HG02798 (cell line): ENCODE data around the gene ERCC2.
A peak's percentile ranks its signal among the peaks of the same experiment; 100 is the strongest.
"Not testable (repeated sequence)": the region's sequence is repeated elsewhere in the genome, so short reads cannot be mapped to it uniquely, and the experiment has no call there.

ENCODE experiments used
- ATAC-seq: cut with Tn5 transposase; IDR thresholded peaks from one replicate; pipeline ENCODE4 v1.9.1; 2021; ENCODE audit warnings: mild to moderate bottlenecking; ENCODE audit not compliant: unreplicated experiment, poor library complexity

The ERCC2 gene

DNA sequence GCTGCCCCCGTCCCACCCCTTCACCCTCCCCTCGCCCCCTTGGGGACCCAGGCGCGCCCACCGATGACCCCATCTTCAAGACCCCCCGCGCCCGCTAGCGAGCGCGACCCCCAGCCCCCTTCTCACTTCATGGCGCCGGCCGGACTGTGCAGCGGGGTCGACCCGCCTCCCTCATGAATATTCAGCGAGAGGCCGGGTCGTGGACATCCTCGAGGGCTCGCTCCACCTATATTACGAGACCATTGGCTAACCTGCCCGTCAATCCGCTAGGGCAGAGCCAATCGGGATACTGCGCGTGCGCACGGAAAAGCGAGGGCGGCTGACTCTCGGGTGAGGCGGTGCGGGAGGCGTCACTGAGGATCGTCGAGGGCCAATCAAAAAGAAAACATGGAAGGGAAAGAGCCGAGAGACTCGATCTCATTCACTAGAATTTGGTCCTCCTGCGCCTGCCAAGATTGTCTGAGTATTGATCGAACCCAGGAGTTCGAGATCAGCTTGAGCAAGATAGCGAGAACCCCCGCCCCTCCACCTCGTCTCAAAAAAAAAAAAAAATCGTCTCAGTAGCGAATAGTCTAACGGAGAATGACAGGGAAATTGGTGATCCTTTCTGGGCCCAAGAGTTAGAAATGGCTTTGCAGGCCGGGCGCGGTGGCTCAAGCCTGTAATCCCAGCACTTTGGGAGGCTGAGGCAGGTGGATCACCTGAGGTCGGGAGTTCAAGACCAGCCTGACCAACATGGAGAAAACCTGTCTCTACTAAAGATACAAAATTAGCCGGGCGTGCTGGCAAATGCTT is at the start of gene ERCC2:
ERCC2 (minus strand) TSS at position 164 of the 795 bp plus-strand sequence; CDS start at position 131, 33 bp downstream.
- ATAC-seq = peak; percentile 98

GRCh38 chr19:45419895-45420294 is 49.5 kb upstream of the ERCC2 start:
- no peak for ATAC-seq

DNA sequence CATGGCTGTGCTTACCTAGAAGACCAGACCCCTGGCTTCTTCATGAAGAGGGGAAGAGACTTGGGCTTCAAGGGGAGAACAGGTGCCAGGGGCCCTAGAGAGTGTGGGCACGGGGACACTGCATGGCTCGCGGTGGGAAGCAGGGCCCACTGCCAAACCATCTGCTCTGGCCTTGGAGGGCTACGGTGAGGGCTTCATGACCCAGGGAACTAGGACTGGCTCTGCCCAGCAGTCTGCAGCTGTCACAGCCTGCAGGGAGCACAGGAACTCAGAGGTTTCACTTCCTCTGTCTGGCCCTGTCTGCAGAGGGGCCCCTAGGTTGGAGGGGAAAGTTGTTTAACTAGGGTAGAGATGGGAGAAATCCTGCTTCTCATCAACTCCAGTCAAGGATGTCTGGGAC is 49.0 kb upstream of the ERCC2 start:
- peak; percentile 56 for ATAC-seq

DNA sequence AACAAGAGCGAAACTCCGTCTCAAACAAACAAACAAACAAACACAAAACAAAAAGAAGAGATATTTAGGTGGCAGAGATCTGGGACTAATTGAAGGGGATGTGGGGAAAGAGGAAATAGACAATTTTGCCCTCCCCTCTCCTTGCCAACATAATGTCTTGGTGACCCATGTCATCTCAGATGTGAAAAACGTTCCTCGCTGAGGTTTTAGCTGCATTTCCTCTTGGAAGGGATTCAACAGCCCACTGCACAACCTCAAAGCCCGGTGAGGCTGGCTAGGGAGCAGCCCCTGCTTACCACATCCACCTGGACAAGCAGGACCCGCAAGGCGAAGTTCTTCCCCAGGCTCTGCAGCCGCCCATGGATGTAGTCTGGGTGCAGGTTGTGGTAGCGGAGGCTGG is 48.4 kb upstream of the ERCC2 start:
- no peak for ATAC-seq

- no peak for ATAC-seq
Observed at GRCh38 chr19:45417151-45417550, 46.8 kb upstream of the ERCC2 start.

DNA sequence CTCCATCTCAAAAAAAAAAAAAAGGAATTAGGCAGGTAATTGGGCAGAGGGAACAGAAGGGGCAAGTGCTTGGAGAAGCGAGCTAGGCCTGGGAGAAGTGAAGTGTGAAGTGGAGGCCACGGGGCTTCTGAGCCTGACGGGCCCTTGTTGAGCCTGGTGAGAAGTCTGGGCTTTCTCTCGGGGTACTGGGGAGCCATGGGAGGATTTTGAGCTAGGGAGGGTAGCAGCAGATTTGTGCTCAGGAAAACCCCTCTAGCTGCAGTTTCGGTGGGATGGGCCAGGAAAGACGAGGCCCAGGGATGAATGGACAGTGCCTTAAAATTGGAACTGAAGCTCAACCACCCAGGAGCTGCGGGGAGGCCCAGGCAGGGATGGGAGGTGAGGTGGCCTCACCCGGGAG is 44.1 kb upstream of the ERCC2 start:
- ATAC-seq = no peak

- no peak for ATAC-seq
Observed at GRCh38 chr19:45413497-45413896, 43.1 kb upstream of the ERCC2 start.

DNA sequence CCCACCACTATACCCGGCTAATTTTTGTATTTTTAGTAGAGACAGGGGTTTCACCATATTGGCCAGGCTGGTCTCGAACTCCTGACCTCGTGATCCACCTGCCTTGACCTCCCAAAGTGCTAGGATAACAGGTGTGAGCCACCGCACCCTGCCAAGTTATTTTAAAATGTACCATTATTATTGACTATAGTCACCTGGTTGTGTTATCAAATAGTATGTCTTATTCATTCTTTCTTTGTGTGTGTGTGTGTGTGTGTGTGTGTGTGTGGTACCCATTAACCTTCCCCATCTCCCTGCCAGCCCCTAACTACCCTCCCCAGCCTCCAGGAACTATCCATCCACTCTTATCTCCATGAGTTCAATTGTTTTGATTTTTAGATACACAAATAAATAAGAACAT is 40.0 kb upstream of the ERCC2 start:
- ATAC-seq = not testable (repeated sequence)

DNA sequence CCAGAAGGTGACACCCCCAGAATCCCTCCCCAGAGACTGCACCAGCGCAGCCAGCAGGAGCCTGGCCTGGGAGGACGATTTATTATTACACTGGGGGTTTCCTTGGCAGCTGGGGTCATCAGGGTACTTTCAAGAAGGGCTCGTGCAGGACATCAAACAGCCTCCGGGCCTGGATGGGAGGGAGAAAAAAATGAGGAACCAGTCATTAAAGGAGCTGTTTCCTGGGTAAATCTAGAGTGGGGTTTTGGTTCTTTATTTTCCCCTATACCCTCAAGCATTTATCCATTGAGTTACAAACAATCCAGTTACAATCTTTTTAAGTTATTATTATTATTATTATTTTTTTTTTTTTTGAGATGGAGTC is 39.2 kb upstream of the ERCC2 start:
- no peak for ATAC-seq

GRCh38 chr19:45408830-45409556 is 38.6 kb upstream of the ERCC2 start:
- ATAC-seq = no peak

DNA sequence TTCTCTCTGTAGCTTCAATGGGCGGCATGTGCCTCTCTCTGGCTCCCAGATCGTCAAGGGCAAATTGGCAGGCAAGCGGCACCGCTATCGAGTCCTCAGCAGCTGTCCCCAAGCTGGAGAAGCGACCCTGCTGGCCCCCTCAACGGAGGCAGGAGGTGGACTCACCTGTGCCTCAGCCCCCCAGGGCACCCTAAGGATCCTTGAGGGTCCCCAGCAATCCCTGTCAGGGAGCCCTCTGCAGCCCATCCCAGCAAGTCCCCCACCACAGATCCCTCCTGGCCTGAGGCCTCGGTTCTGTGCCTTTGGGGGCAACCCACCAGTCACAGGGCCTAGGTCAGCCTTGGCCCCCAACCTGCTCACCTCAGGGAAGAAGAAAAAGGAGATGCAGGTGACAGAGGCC is 37.7 kb upstream of the ERCC2 start:
- no peak for ATAC-seq

- not testable (repeated sequence) for ATAC-seq
Observed at GRCh38 chr19:45407585-45407984, 37.2 kb upstream of the ERCC2 start.

GRCh38 chr19:45407091-45407375 is 36.7 kb upstream of the ERCC2 start:
- ATAC-seq = no peak

DNA sequence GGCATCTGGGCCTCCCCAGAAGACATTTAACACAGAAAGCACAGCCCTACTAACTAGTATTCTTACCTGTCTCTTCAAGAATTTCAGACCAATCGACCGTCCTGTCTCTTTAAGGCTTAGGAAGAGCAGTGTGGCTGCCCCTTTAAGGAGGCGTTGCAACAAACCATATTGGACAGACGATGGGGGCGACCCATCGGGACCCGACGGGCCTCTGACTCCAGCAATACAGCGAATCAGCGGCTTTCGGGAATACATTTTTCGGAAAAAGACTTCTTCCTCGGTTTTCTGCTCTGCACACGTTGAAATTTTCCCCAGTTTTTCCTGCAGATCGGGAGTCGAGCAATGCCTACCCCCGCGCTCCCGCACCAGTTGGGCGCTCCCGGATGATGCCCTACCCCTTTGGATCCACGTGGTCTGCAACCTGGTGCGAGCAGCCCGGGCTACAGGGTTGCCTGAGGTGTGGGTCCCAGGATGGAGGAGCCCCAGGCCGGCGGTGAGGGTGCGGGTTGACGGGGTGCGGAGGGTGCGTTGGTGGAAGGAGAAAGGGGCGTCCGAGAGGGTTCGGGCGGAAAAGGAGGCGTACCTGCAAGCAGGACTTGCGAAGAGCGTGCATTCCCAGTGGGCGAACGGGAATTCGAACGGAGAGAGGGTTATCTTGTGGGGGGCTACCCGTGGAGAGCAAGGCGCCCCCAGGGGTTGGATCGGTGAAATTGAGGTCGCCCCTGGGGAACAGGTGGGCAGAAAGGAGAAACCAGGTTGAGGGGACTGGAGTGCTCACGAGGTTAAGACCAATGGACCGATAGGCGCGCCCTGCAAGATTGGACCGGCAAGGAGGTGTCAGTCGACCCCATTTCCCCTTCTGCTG is 36.1 kb upstream of the ERCC2 start, which contains the start of gene POLR1G:
POLR1G (plus strand) TSS at position 419 of the 865 bp plus-strand sequence; CDS start at position 472, 53 bp downstream.
- peak; percentile 76 for ATAC-seq

- peak; percentile 66 for ATAC-seq
Observed at GRCh38 chr19:45405435-45406225, 35.3 kb upstream of the ERCC2 start.

DNA sequence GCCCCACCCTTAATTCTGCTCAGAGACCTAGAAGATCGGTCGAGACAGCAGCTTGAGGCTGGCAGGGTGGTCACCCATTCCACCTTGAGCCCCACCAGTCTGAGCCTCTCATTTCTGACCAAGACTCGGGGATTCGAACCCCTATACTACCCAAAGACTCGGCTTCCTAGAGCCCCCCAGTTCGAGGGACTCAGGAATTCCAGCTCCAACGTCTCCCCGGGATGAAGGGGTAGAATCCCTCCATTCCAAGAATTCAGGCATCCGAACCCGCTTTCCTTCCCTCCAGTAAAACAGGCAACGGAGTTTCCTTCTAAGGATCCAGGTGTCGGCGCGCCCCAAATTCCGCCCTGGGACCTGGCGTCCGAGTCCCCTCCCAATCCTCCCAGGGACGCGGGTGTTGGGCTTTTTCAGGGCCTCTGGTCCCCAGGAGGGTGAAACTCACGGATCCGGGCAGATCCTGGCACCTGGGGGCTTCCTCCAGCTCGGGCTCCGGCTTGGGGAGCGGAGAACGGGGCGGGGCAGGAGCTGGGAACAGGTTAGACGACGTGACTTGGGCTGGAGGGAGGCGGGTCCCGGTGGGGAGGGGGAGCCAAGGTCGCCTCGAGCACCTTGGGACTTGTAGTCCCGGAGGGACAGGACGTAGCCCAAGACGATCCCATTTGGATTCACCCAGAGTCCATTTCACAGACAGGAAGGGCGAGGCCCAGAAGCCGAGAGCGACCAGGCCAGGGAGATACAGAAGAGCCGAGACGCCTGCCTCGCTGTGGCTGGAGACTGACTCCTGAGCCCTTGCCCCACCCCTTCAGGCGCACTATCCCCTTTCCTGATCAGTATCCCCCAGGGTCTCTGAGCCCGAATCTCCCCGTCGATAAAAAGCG is 34.4 kb upstream of the ERCC2 start, which contains the start of gene PPP1R13L:
PPP1R13L (minus strand) TSS at position 513 of the 878 bp plus-strand sequence. CDS start 6,751 bp downstream, outside the sequence.
- ATAC-seq = peak; percentile 21

DNA sequence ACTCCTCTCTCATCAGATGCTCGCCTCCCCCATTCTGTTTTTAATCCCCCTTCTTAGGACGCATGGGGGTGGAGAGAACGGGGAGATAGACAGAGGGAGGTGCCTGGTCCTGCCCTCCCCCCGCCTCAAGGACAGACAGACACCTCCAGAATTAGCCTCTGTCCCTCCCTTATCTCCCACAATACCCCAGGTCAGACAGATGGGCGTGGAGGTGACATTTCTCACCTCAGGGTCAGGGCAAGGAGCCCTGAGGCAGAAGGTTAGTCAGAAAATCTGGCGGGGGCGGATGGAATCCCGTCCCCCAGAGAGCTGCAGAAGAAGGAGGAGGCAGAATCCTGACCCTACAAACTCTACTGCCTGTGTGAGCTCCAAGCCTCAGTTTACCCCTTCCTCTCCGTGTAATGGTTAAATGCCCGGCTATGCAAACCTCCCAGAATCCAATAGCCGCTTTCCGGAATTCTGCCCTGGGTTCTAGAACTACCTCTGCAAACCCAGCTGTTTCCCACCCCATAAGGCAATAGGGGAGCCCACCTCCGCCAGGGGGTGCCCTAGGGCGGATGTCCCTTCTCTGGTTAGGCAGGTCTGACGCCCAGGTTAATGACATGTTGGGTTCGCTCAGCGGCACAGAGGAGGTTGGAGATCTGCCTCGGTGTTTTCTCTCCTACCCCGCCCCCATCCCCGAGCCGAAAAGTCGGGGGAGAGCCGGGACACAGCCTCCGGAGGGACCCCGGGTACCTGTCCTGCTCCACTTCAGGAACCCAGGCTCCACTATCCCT is 33.6 kb upstream of the ERCC2 start:
- ATAC-seq = no peak

DNA sequence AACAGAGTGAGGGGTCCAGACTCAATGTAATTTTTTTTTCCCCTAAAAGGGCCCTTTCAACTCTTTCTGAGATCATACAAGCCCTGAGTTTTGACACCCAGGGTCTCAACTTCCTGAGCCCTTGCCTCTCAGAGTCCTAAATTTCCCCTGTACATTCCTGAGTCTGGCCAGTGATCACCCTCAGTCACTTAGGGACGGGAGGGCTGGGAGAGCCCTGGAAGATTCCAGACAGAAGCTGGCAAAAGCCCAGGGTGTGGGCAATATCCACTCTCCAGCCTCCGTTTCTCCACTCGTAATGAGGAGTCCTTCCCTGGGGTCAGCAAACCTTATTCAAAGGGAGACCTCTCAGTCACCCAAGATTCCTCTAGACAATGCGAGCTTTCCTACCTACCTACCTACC is 32.9 kb upstream of the ERCC2 start:
- ATAC-seq = no peak
